SIG-M5 treated with dmso at 0.1 percent for 504 hours (cell line): ENCODE data around the gene WWOX.

ENCODE experiments used
- DNase-seq: peaks from one replicate; lab custom pipeline; 2025; ENCODE audit not compliant: unreplicated experiment; lab: John Stamatoyannopoulos, UW

The WWOX gene

DNA sequence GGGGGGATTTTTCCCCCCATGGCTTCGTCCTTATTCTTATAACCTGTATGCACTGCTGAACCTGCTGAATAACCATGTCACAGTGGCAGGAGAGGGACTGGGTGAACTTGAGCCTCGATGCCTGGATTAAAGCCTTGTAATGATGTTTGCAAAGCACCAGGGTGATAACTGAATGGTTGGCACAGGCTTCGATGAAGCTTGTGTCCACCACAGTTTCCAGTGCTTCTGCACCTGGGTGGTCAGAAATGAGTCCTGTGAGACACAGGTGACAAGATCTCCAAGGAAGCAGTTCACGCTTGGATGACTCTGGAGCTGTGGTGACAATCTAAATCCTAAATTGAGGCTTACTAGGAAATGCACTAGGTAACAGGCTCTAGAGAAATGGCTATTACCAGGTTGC is 771.8 kb downstream of the WWOX start:
- DNase-seq, result no peak

DNA sequence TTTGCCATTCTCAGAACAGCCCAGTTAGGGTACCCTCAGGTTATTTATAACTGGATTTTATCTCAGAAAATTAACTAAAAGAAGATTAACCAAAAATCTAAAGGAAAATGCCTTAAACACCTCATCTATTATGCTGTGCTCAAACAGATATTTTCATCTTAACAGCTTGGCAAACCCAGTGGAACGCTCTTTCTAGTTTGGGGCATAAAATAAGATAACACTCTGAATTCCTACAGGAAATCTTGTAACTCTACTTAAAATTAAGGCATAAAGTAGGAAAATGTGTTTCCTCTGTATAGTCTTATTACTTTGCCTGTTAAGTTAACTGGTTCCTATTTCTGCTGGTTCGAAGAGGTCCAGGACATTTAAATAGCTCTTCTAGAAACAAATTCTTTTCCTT is 777.2 kb downstream of the WWOX start:
- no peak for DNase-seq

DNA sequence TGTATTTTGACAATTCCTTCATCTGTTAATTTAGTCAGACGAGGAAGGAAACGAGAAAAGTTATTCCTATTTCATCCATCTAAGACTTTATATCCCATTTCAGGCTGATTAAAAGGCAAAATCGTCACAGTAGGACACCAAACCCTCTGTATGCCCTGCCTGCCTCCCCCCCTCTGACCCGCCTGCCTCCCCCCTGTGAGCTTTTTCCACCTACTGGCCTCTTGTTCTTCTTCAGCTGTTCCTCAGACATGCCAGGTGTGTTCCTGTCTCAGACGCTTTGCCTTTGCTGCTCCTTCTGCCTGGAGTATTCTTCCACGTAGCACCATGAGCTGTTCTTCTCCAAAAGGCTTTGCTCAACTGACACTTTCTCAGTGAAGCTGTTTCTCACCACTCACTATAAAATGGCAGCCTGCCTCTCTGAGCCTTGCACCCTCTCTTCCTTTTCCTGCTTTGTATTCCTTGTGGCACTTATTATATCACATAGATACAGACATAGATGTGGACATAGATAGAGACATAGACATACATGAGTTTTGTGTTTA is 777.7 kb downstream of the WWOX start:
- DNase-seq, result no peak

DNA sequence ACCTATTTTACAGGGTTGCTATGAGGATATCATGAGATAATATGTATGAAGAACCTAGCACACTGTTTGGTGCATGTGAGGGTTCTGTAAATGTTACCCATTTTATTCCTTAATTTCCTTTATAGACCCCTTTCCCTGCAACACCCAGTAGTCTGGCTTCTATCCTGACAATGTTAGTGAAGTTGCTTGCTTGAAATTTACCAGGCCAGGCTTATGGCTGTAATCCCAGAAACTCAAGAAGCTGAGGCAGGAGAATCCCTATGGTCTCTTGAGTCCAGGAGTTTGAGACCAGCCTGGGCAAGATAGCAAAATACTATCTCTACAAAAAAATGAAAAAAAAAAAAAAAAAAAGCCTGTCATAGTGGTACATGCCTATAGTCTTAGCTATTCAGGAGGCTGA is 779.1 kb downstream of the WWOX start:
- no peak for DNase-seq

DNA sequence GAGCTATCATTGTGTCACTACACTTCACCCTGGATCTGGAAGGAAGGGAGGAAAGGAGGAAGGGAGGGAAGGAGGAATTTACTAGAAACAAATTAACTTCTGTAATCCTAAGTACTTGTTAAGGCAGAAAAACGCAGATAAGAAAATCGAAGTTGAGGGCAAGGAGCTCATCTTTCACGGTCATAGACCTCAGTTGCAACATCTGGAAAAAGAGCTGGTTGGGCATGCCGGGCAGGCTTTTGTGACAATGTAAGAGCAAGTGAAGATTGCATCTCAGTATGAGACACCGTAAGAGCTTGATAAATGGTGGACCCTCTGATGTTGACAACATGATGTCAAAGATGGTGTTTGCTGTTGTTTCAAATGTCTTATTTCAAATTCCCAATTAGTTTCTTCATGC is 779.6 kb downstream of the WWOX start:
- DNase-seq, result no peak

DNA sequence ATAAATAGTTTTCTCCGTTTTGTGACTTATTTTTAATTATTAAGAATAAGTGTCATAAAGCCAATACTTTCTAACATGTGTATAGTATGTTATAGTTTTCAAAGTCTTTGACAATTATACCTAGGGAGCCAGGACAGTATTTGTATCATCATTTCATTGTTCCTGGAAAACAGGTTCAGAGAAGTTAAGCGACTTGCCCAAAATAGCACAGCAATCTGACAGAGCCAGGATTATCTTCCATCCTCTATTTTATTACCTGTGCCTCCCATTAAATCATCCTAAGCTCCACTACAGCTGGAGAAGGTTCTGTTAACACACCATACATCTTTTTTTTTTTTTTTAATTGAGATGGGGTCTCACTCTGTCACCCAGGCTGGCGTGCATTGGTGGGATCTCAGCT is 782.7 kb downstream of the WWOX start:
- DNase-seq, result no peak

DNA sequence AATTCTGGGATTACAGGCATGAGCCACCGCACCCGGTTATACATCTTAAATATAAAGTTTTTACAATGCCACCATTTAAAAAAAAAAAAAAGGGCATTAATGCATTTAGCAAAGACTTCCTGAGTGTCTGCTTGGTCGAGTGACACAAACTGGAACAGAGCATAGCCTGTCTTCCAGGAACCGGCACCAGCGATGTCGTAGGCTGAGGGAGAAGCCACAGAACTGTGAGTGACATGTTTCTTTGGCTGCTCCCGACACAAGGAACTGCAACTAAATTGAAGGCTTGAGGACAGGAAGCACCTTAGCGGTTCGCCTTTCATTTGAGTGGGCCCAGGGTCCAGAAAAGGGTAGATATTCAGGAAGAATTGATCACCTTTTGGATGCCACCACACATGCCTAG is 783.3 kb downstream of the WWOX start:
- no peak for DNase-seq

DNA sequence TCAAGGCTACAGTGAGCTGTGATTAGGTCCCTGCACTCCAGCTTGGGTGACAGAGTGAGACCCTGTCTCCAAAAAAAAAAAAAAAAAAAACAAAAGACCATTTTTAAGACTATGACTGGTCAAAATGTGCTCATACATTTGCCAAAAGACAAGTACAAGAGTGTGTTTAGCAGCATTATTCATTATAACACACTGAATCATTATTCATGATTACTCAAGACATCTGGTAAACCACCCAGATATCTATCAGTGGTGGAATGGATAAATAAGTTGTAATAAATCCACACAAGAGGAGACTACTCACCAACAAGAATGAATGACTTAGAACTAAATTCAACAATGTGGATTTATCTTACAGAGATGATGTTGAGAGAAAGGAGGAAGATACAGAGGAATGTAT is 784.8 kb downstream of the WWOX start:
- no peak for DNase-seq

DNA sequence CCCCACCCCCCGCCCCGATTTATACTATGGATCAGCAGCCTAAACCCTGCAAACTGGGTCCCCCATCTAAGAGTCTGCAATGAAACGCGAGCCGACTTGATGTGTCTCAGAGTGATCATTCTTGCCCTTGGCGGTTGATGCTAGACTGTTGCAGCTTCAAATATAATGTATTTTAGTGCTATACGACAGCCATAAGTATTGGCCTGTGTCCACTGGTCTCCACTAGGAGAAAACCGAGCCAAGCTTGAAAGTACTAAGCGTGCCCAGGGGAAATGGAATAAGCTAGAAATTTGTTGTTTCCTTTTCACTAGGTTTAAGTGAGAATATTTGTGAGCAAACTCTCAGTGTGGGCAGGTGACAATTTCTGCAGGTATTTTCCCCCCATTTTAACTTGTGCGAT is 789.9 kb downstream of the WWOX start:
- DNase-seq, result no peak

DNA sequence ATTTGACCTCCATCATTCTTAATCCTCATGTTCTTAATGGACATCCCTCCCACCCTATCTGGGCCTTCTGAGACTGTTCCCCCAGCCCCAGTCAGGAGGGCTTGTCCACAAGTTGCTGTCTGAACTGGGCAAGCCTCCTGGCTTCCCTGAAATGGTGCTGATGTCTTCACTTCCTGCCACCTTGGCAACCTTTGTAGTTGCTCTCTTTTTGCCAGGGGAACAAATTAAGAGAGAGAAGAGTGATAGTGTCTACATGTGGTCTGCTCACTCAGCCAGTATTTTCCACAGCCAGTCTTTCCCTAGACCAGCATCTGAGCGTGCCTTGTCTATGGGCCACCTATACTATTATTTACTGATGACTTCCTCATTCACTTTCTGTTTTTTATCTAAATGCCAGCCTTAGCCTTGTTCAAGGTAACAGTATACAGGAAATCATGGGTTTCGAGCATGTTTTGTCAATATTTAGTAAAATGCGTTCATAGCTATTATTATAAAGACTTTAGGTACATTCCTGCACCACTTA is 791.0 kb downstream of the WWOX start:
- no peak for DNase-seq

DNA sequence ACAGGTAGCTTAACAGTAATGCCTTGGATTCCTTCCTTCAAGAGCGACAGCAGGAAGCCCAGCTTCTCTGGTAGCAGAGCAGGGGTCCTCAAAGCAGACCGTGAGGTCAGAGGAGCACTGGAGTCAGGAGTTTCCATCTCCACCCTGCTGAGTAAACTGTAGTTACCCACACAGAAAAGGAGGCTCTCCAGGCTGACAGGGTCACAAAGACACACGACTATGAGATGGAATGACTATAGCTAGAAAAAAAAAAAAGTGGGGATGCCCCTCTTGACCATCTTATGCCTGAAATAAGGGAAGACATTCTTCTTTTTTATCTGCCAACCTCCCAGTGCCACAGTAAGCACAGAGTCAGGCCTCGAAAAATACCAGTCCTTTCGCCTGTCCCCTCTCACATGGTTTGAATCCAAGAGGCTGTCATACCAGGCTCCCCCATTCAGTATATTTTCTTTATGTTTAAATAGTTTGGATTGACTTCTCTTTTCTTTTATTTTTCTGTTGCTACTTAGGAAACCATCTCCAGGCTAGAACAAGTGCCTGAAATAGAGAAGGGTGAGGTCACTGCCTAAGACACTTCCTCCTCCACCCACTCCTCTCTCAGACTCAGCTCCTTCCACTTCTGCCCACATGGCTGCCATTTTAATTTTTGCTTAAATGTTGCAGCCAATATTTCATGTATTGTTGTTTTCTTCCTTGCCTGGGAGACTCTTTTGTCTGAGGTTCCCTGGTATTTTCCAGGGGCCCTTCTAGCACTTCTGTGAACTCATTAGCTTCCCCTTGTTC is 793.7 kb downstream of the WWOX start:
- peak; percentile 24 for DNase-seq

DNA sequence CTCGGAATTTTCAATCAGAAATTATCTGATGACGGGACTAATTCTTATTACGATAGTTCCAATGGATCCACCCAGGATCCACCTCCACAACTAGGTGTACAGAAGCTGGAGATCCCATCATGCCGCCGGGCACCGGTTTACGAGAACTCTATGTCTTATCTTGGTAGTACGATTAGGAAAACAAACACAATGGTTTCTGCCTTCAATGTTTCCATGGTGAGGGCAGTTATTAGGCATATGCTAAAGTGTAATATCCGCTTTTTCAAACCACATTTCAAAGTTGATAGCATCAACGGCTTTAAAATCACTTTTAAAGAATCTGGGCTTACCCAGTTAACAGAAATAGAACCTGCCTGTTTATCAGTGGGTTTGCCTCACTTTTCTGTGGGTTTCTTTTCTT is 795.4 kb downstream of the WWOX start:
- no peak for DNase-seq

DNA sequence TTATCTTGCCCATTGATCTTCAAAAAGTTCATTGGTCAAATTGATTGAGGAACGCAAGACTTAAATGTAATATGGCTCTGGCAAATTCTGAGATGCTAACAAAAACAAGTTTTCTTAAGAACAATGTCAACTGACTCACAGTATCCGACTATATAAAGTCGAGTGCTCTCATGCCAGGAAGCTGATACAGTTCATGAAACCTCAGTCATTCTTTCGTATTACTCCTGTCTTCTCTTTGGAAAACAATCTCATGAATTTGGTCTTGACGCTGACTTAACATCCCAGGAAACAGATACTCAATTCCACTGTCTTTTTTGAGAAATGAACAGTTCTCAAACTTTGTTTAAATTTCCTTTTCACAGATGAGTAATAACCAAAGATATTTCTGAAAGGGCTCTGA is 796.2 kb downstream of the WWOX start:
- DNase-seq, result no peak

DNA sequence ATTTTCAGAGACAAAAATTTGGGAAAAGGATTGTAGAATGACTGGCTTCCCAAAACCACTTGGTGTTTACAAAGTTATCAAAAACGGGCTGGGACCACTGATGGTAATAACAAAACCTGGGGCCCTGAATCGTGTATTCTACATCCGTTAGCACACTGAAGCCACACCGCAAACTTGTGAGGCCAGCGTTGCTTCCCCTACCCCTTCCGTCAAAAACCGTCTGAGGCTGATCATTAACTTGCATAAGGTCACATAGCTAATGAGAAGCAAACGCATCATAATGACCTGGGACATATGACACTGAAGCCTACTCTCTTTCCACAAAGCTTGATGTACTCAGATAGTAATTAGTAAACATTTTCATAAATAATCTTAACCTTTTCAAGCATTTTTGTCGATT is 796.8 kb downstream of the WWOX start:
- DNase-seq, result no peak

DNA sequence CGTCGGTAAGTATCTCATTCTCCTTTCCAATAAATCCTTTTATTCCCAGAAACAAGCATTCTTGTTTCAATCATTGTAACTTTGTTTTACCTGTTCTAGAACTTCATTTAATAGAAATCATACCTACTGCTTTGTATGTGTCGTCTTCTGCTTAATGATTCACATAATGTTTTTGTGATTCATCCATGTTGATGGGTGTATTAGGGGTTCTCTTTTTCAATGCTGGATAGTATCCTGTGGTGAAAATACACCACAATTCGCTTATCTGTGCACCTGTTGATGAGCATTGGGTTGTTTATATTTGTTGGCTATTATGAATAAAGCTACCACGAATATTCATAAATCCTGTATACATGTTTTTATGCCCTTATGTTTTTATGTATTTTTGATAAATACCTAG is 797.8 kb downstream of the WWOX start:
- no peak for DNase-seq

DNA sequence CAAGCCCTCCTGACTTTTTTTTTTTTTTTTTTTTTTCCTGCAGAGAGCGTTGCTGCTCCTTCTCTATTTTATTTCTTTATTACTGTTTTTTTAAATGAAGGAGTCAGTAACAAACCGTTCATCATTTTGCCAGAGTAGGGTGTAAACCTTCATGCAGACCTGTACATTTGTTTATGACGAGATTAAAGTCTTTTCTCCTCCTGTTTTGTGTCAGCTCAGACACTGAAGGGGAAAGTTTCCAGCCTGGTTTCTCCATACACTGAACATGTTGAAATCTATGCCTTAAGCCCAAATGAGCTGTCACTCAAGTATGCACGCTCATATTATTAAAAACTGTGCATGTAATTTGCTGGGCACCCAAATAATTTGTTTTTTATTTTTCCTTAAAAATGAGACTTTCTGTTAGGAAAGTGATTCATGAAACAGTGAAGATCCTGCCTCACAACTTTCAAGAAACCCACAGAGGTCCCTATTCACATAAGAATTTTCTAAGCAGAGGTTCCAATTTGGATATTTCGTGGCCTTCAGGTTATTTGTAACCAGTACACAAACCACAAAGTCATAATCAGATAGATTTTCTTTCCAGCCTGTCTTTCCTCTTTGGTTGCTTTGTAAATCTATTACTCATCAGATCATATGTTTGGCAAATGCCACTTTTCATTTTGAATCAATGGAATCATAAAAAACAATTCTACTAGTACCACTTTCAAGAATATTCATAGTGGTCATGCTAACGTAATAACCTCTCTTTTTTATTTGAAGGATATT is 800.8 kb downstream of the WWOX start:
- no peak for DNase-seq

DNA sequence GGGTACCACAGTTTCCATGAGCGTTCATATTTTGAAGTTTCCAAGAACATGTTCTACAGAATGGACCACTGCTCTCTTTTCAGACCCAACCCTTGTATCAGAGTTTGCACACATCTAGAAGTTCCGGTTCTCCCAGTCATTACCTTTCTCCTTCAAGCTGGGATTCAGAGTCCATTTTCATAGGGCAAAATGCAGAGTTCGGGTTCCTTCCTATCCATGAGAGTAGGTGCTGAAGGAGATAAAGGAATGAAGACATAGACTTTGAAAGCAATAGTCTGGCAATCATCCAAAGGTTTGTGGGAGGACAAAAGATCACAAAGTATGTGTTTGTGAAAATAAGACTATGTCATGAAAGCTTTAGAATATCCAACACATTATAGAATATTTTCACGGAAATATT is 801.5 kb downstream of the WWOX start:
- DNase-seq, result no peak

DNA sequence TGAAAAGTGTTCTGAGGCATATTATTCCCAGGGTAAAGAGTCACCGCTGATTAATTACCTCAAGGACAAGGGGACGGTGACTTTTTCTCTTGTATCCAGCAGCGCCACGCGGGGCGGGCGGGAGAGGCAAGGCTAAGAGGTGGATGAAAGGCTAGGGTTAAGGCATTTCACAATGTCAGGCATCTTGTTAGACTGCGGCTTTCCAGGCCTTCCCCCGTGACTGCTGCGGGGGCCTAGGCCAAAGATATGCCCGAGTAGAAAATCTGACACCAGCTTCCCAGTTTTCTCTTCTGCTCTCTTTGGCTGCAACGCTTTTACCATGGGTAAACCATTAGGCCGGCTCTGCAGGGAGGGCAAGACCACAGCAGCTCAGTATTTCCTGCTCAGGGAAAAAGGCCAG is 802.9 kb downstream of the WWOX start:
- no peak for DNase-seq

DNA sequence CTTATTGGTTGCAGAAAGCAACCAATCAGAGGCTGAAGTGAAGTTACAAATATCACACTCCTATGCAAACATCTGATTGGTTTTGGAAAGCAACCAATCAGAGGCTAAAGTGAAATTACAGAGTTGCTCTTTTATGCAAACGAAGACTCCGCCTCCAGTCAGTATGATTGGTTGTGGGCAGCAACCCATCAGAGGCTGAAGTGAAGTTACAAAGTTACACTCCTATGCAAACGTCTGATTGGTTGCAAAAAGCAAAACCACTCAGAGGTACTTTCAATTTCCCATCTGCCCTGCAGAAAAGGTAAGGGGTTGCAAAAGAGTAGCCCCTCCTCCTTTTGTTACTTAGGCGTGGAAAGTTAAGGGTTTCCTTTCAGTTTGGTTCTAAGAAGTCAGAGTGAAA is 803.8 kb downstream of the WWOX start:
- DNase-seq, result no peak

DNA sequence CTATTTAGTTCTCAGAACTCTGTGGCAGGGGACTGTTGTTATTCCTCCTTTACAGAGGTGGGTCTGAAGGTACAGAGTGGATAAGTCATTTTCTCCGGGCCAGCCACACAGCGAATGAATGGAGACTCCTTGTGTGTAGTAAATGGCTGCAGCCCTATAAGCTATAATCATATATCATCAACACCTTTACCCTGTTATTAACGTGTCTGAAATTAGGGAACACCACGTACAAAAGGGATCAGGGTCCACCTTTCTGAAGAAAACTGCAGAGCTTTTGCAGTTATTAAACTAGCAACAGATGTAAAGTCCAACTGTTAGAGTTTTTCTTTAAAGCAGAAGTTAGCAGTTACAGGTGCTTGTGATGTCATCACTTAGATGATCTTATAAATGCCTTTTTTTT is 804.4 kb downstream of the WWOX start:
- DNase-seq, result no peak

DNA sequence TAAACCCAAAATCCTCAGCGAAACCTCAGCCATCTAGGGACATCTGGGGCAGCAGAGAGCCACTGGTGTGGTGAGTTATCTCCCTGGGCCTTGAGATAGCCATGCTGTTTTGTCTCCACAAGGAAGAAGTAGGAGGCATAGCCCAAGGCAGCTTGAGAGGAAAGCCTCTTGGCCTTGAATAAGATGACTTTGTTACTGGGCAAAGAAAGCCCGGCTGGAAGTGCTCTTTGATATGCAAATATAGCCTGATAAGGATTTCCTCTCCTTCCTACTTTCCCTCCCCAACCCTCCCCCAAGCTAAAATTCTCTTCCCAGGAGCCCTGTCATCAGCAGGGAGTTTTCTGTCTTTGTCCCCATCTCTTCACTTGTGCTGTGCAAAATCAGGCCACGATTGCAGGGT is 806.7 kb downstream of the WWOX start:
- no peak for DNase-seq

DNA sequence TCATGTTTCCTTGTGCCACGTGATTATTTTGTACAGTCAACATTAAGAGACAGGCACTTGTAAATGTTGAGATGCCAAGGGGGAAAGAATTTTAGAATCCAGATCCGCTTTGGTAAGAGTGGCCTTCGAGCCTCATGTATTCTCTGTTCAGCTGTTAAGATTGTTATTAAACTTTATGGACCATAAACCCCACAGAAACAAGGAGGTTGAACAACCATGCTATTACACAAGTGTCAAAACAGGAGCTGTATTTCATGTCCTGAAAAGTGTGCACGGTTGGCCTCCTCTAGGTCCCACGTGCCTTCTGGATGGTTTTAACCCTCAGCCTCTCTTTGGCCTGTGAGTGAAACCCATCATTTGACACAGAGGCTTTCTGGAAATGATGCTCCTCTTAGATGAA is 809.8 kb downstream of the WWOX start:
- no peak for DNase-seq
